GM13977 (cell line): ENCODE data around the gene APBA1.

Source experiments
- DNase-seq: peaks from one replicate; pipeline ENCODE4 v3.0.0; 2012; ENCODE audit warnings: low spot score
- in situ Hi-C: fragments of 300-500 bp; cut with MboI; formaldehyde crosslinking; loops from one replicate; pipeline ENCODE4 v1.12.0; 2022; ENCODE audit warnings: low sequenced_read_pairs, low pct_unique_long_range_greater_than_20kb, mixed read lengths, inconsistent platforms; ENCODE audit not compliant: unreplicated experiment
- TF ChIP-seq, protein P1 (sequence below): IDR thresholded peaks from 2 replicates; pipeline ENCODE4 v1.5.1; 2012; ENCODE audit warnings: mild to moderate bottlenecking, control low read depth; ENCODE audit not compliant: insufficient read depth; ENCODE audit errors: extremely low read depth, missing control alignments

The APBA1 gene

DNA sequence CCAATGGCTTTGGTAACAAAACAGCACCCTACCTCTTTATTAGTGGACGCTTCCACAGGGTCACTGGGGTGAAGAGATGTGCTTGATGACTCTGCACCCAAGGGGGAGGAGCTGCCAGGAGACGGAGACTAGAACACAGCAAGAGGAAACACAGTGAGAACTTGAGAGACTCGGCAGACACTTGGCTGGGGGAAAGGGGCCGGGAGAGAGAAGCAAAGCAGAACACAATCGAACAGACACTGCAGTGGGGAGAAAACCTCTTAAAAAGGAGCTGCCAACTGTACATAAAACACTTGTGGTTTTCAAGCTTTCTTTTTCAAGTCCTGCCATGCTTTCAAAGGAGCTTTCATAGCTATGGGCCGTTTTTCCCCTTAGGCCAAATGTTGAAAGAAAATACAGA is 196.2 kb downstream of the APBA1 start:
- no peak for DNase-seq
- TF ChIP-seq, protein P1, sequence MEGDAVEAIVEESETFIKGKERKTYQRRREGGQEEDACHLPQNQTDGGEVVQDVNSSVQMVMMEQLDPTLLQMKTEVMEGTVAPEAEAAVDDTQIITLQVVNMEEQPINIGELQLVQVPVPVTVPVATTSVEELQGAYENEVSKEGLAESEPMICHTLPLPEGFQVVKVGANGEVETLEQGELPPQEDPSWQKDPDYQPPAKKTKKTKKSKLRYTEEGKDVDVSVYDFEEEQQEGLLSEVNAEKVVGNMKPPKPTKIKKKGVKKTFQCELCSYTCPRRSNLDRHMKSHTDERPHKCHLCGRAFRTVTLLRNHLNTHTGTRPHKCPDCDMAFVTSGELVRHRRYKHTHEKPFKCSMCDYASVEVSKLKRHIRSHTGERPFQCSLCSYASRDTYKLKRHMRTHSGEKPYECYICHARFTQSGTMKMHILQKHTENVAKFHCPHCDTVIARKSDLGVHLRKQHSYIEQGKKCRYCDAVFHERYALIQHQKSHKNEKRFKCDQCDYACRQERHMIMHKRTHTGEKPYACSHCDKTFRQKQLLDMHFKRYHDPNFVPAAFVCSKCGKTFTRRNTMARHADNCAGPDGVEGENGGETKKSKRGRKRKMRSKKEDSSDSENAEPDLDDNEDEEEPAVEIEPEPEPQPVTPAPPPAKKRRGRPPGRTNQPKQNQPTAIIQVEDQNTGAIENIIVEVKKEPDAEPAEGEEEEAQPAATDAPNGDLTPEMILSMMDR: no peak
- in situ Hi-C loops: no loop called here

DNA sequence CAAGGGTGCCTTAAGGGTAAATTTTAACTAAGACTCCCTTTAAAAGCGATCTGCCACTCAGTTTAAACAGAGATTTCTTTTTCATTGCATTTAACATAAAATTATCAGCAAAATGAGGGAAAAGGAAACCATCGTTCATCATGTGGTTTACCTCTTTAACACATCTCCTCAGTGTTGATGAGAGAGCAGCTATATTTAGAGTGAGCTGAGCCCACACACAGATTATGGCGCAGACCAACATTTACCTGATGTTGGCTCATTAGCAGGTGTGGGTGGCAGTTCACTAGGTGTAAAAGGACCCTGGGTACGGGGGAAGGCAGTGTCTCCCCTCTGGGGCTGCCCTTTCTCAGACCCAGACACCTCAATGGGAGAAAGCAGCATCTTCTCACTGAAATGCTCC is 197.3 kb downstream of the APBA1 start:
- no peak for DNase-seq
- in situ Hi-C loops: no loop called here
- TF ChIP-seq, protein P1: no peak

DNA sequence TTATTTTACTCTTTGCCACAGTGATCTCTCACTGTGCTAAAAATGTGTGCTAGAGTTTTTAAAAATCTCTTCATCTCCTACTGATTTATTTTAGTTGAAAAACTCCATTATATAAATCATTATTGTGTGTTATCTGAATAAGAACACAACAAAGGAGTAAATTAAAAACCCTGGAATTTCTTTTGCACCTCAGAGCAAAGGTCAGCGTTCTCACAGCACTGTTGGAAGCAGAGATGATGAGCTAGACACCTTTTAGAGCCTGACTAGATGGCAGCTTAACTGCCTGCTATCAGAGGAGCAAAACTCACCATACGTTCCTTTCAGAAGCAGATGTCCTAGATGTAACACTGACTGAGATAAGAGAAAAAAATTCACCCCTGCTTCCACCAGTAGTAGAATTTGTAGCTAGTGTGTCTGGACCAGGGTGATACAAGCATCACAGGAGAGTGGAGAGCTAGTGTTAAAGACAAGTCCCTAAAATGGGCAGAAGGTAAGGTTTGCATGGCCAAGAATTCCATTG is 200.0 kb downstream of the APBA1 start:
- TF ChIP-seq, protein P1: no peak
- DNase-seq: no peak
- in situ Hi-C loops: no loop called here

DNA sequence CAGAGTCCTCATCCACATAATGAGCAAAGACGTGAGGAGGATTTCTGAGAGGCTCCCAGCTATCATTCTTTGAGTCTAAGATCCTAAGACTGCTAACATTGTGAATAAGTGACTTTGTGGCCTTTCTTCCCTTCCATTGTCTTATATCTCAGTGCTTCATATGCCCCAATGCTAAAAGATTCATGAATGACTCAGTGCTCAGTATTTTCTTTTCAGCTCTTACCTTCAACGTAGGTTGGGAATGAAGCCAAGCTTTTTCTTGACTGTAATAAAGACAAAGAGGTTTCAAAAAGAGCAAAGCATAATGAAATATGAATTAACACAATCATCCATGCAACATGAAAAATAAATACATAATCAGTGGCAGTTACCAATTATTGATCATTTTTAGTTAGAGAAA is 200.7 kb downstream of the APBA1 start:
- in situ Hi-C loops: no loop called here
- DNase-seq: no peak

DNA sequence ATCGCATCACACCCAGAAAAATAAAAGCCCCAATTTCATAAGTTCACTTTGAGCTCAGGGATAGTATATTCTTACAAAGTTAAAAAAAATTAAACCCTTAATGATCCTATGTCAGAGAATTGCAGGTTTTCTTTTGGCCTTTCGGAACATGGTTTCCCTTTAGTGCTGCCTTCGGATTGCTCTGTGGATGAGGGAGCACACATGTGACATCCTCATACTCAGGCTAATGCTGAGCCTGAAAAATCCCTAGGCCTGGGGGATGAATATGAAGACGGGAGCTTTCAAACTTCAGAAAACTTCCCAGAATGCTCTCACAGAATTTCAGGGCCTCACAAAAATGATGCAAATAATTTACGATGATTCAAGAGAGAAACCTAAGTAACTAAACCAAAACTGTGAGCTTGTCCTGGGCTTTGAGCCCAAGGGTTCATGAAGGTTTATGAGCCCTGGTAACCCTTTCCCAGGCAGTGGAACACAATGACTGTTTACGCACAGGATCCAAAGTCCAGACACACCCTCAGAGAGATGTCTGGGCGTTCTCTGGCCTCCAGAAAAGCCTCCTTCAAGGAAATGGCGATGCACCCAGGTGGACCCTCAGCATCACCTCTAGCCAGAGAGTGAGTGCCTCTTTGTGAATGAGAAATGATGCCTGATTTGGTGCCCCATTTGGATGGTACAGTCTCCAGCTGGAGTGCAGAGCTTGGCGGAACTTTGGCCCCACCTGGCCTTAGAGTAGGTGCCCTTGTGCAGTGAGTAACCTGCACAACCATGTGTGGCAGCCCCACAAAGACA is 201.8 kb downstream of the APBA1 start:
- in situ Hi-C loops: no loop called here
- TF ChIP-seq, protein P1: no peak

More for the DNA sequence above, 200.7 kb downstream of the APBA1 start:
- TF ChIP-seq, protein P1: no peak

DNA sequence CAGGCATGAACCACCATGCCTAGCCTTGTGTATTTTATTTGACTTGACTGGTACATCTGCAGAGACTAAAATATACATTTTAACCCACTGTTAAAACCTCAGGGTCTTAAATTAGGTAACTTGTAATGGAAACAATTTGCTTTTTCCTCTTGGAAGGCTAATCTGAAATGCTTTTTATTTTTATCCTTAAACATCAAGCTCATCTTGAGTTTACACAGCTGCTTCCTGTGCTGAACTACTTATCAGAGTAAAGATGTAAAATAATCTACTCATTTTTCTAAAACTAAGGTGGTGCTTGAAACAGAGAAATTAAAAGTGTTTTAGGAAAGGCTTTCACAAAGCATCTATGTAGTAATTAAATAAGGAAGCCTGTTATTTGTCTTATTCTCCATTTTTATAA is 203.0 kb downstream of the APBA1 start:
- in situ Hi-C loops: no loop called here
- TF ChIP-seq, protein P1: no peak
- DNase-seq: no peak

More for the DNA sequence above, 201.8 kb downstream of the APBA1 start:
- DNase-seq: no peak
